PFSK-1 (cell line): ENCODE data around the gene KRT5.

Experiments
- FOXP2 ChIP-seq: optimal IDR thresholded peaks from 2 replicates; pipeline ENCODE3; 2011; ENCODE audit warnings: borderline replicate concordance, control low read depth, inconsistent platforms; ENCODE audit not compliant: insufficient read depth; ENCODE audit errors: extremely low read length, extremely low read depth
- POLR2AphosphoS5 ChIP-seq: IDR thresholded peaks from 2 replicates; pipeline ENCODE4 v1.6.1; 2012; ENCODE audit warnings: low read depth, mild to moderate bottlenecking, control low read depth, low read length, moderate library complexity
- SIN3A ChIP-seq: IDR thresholded peaks from 2 replicates; pipeline ENCODE4 v1.6.1; 2012; ENCODE audit warnings: mild to moderate bottlenecking, low read length, moderate library complexity, borderline replicate concordance; ENCODE audit not compliant: insufficient read depth
- TAF1 ChIP-seq: IDR thresholded peaks from 2 replicates; pipeline ENCODE4 v1.6.1; 2012; ENCODE audit warnings: low read length, control low read depth, borderline replicate concordance; ENCODE audit not compliant: insufficient read depth
- TF ChIP-seq, protein P1 (sequence below), 2 experiments: IDR thresholded peaks; 2 replicates each; pipeline versions ENCODE4 v1.6.1 to v1.8.0; 2011 to 2012; ENCODE audit warnings: low read depth in 2 of 2, low read length in 2 of 2, control low read depth in 1 of 2, inconsistent platforms in 1 of 2, mild to moderate bottlenecking in 1 of 2, moderate library complexity in 1 of 2; ENCODE audit not compliant: insufficient read depth in 1 of 2

The KRT5 gene

DNA sequence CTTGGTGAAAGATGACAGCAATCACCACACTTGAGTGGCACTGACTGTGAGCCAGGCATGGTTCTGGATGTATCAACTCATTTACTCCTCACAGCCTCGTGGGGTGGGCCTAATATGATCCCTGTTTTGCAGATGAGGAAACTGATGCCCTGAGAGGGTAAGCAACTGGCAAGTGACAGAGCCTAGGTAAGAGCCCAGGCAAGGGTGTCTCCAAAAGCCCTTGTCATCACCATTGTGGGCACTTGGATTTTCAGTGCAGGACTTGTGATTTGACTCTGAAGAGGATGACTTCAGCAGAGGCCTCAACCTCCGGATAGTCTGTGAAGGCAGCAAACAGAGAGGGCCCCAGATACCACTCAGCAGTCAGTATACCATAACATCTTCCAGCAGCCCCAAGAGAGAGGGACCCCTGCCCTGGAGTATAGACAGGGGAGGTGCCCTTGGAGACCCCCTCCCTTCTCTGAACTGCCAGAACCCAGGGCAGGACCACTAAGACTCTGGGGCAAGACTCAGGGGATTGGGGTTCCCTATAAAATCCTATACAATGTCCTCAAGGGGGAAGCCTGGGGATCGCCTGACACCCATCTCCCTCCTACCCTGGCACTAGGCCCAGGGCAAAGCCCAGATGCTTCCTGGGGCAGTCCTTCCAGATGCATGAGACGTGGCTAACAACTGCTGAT is 7.1 kb upstream of the KRT5 start:
- TF ChIP-seq TAF1 (no peak), SIN3A (no peak), FOXP2 (no peak), POLR2AphosphoS5 (no peak)
- TF ChIP-seq, protein P1, sequence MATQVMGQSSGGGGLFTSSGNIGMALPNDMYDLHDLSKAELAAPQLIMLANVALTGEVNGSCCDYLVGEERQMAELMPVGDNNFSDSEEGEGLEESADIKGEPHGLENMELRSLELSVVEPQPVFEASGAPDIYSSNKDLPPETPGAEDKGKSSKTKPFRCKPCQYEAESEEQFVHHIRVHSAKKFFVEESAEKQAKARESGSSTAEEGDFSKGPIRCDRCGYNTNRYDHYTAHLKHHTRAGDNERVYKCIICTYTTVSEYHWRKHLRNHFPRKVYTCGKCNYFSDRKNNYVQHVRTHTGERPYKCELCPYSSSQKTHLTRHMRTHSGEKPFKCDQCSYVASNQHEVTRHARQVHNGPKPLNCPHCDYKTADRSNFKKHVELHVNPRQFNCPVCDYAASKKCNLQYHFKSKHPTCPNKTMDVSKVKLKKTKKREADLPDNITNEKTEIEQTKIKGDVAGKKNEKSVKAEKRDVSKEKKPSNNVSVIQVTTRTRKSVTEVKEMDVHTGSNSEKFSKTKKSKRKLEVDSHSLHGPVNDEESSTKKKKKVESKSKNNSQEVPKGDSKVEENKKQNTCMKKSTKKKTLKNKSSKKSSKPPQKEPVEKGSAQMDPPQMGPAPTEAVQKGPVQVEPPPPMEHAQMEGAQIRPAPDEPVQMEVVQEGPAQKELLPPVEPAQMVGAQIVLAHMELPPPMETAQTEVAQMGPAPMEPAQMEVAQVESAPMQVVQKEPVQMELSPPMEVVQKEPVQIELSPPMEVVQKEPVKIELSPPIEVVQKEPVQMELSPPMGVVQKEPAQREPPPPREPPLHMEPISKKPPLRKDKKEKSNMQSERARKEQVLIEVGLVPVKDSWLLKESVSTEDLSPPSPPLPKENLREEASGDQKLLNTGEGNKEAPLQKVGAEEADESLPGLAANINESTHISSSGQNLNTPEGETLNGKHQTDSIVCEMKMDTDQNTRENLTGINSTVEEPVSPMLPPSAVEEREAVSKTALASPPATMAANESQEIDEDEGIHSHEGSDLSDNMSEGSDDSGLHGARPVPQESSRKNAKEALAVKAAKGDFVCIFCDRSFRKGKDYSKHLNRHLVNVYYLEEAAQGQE (IDR thresholded peaks at IDR 0.05; ENCODE audit: insufficient read depth in 1 of 2, low read depth in 2 of 2, low read length in 2 of 2), result no peak

DNA sequence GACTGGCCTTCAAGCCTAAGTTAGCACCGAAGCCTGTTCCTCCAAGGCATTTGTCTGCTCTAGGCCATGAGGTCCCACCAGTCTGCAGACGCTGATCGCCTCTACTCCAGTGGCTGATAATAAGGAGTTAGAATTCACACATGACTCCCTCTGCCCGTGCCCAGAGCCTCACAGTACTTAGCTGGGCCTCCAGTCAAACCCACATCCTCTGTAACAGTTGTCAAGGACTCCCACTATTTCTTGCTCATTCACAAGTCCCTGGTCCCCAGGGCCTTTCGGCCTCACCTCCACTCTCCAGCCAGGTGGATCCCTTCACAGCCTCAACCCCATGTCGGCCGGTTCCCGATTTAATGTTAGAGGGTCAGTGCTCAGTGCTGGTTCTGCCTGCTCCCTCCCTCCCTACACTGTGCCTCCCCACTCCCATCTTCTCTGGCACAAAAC is 6.3 kb upstream of the KRT5 start:
- TF ChIP-seq SIN3A, result no peak
- TF ChIP-seq POLR2AphosphoS5, result no peak
- no peak for TF ChIP-seq TAF1
- no peak for TF ChIP-seq FOXP2
- TF ChIP-seq, protein P1 (IDR thresholded peaks at IDR 0.05; ENCODE audit: insufficient read depth in 1 of 2, low read depth in 2 of 2, low read length in 2 of 2), result no peak

DNA sequence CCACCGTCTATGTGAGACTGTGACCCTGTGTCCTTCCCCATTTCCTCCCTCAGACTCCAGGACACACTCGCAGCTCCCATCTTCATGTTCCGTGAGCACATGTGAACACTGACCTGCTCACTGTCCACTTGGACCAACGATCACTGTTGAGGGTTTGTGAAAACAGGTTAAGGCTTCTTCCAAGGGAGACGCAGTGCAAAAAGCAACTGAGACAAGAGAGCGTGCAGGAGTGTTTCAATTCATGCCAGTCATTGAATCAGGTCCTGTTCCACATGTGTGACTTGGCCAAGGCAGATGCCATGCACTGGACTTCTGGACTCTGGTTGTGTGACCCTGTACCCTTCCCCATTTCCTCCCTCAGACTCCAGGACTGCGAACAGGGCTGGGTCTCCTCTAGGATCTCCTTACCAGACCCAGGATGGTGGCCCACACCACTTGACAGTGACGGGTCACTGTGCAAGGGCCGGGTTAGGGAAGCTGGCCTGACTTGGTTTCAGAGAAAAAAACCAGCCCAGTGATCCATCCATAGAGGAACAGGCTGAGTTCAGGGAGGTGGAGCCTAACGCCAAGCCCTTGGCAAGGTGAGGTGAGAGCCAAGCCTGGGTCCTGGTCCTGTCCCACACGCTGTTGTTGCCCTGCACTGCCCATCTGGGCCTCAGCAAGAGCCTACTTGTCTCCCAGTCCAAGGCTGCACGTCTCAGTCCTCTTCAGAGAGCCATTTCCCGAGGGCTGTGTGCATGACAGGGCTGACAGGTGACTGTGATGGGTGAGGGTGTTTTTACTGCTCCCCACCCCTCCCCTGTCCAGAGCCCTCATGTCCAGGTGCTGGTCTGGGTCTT is 5.7 kb upstream of the KRT5 start:
- TF ChIP-seq TAF1, result no peak
- no peak for TF ChIP-seq POLR2AphosphoS5
- TF ChIP-seq FOXP2, result no peak
- TF ChIP-seq, protein P1 (IDR thresholded peaks at IDR 0.05; ENCODE audit: insufficient read depth in 1 of 2, low read depth in 2 of 2, low read length in 2 of 2), result no peak
- TF ChIP-seq SIN3A, result no peak

DNA sequence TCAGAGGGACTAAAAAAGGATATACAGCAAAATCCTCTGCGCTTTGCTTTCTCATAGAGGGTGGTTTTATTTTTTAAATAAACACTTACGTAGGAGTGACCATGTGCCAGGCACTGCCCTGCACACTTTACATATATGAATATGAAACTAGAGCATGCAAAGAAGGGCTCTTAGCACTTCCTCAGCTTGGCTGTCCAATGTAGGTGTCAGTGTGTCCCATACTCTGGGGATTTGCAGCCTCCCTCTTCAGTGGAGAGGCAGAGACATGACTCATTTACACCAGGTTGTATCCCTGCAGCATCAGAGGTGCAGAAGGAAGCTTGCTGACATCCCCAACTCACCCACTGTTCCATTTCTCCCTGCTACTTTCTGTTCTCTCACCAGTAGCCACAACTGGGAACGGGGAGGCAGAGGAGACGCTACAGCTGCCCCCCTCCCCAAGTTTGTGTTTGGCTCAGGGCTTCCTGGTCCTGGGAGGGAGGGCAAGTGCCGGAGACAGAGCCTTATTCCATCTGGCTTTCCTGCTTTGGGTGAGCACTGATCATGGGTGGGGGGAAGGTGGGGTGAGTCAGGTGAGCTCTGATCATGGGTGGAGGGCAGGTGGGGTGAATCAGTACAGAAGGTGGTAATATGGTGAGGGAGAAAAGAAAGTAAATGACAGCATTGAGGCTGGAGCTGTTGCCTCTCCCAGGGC is 4.9 kb upstream of the KRT5 start:
- no peak for TF ChIP-seq FOXP2
- no peak for TF ChIP-seq SIN3A
- TF ChIP-seq, protein P1 (IDR thresholded peaks at IDR 0.05; ENCODE audit: insufficient read depth in 1 of 2, low read depth in 2 of 2, low read length in 2 of 2), result no peak
- TF ChIP-seq POLR2AphosphoS5, result no peak
- no peak for TF ChIP-seq TAF1
